ENCODE measurements around the gene ADAMTS15.
A peak's percentile ranks its signal among the peaks of the same experiment; 100 is the strongest.

The ADAMTS15 gene

GRCh38 chr11:130418210-130418609 lies 30.2 kb upstream of the ADAMTS15 start:
- no peak for DNase-seq

GRCh38 chr11:130418756-130419155 lies 29.7 kb upstream of the ADAMTS15 start:
- no peak for DNase-seq

GRCh38 chr11:130420478-130421198 lies 27.8 kb upstream of the ADAMTS15 start:
- DNase-seq = no peak

GRCh38 chr11:130421199-130421585 lies 27.3 kb upstream of the ADAMTS15 start:
- DNase-seq = no peak

- no peak for DNase-seq
Measured at GRCh38 chr11:130421697-130422096, 26.7 kb upstream of the ADAMTS15 start.

GRCh38 chr11:130422251-130422995 lies 26.0 kb upstream of the ADAMTS15 start:
- no peak for DNase-seq

GRCh38 chr11:130423541-130424142 lies 24.8 kb upstream of the ADAMTS15 start:
- no peak for DNase-seq

- no peak for DNase-seq
Measured at GRCh38 chr11:130424613-130425140, 23.8 kb upstream of the ADAMTS15 start.

- DNase-seq = no peak
Measured at GRCh38 chr11:130425156-130425555, 23.3 kb upstream of the ADAMTS15 start.

GRCh38 chr11:130426223-130426836 lies 22.1 kb upstream of the ADAMTS15 start:
- peak; percentile 18 for DNase-seq

GRCh38 chr11:130426837-130427341 lies 21.6 kb upstream of the ADAMTS15 start:
- DNase-seq = peak; percentile 55

- DNase-seq = no peak
Measured at GRCh38 chr11:130427581-130428315, 20.7 kb upstream of the ADAMTS15 start.

GRCh38 chr11:130428316-130429119 lies 19.9 kb upstream of the ADAMTS15 start, which contains the start of gene ADAMTS8:
TSS of gene ADAMTS8 (minus strand) at chr11:130428609. CDS start at chr11:130428286, 323 bp downstream.
- DNase-seq = peak; percentile 8

- DNase-seq = no peak
Measured at GRCh38 chr11:130429120-130429681, 19.2 kb upstream of the ADAMTS15 start.

- no peak for DNase-seq
Measured at GRCh38 chr11:130429983-130430382, 18.5 kb upstream of the ADAMTS15 start.

- peak; percentile 25 for DNase-seq
Measured at GRCh38 chr11:130431331-130431773, 17.1 kb upstream of the ADAMTS15 start.

GRCh38 chr11:130431801-130432200 lies 16.6 kb upstream of the ADAMTS15 start:
- no peak for DNase-seq

- DNase-seq = no peak
Measured at GRCh38 chr11:130433357-130433756, 15.1 kb upstream of the ADAMTS15 start.

- DNase-seq = peak; percentile 17
Measured at GRCh38 chr11:130434521-130435223, 13.8 kb upstream of the ADAMTS15 start.

- DNase-seq = no peak
Measured at GRCh38 chr11:130435671-130436070, 12.8 kb upstream of the ADAMTS15 start.
